SK-N-SH treated with all-trans-retinoic acid at 6 μM for 48 hours (cell line): ENCODE results near the gene NUP93.
"Not testable (repeated sequence)": the region's sequence is repeated elsewhere in the genome, so short reads cannot be mapped to it uniquely, and the experiment has no call there.

Experiments used
- ATAC-seq: fragments of 200-7000 bp; cut with Tn5 transposase; 3 replicates; pipeline ENCODE4 v1.9.1; 2020; ENCODE audit warnings: mild to moderate bottlenecking, moderate library complexity
- ARNTL ChIP-seq: fragments of 450-650 bp; formaldehyde crosslinking; IDR thresholded peaks from 2 replicates; pipeline ENCODE4 v1.5.0; 2020; ENCODE audit warnings: low read depth, mild to moderate bottlenecking, moderate library complexity, borderline replicate concordance
- CSDC2 ChIP-seq: fragments of 250-450 bp; sonication (Bioruptor Pico); IDR thresholded peaks from 2 replicates; pipeline ENCODE4 v1.5.0; 2020; ENCODE audit warnings: mild to moderate bottlenecking, moderate library complexity
- GLIS3 ChIP-seq: fragments of 250-450 bp; sonication (Bioruptor Pico); IDR thresholded peaks from 2 replicates; pipeline ENCODE4 v1.5.0; 2020; ENCODE audit warnings: mild to moderate bottlenecking, moderate library complexity
- ISL1 ChIP-seq: fragments of 250-450 bp; sonication (Bioruptor Pico); IDR thresholded peaks from 2 replicates; pipeline ENCODE4 v2.1.2; 2022; ENCODE audit warnings: mild to moderate bottlenecking, moderate library complexity
- OSR1 ChIP-seq: fragments of 250-450 bp; sonication (Bioruptor Pico); IDR thresholded peaks from 2 replicates; pipeline ENCODE4 v1.8.0; 2022; ENCODE audit warnings: moderate library complexity, mild to moderate bottlenecking, inconsistent platforms
- RARB ChIP-seq: fragments of 250-450 bp; sonication (Bioruptor Pico); IDR thresholded peaks from 2 replicates; pipeline ENCODE4 v1.8.0; 2021; ENCODE audit warnings: mild to moderate bottlenecking, moderate library complexity
- SNAI2 ChIP-seq: fragments of 250-450 bp; sonication (Bioruptor Pico); IDR thresholded peaks from 2 replicates; pipeline ENCODE4 v1.5.0; 2020; ENCODE audit warnings: mild to moderate bottlenecking, moderate library complexity
- TOX ChIP-seq: fragments of 250-450 bp; sonication (Bioruptor Pico); IDR thresholded peaks from 2 replicates; pipeline ENCODE4 v1.8.0; 2021; ENCODE audit warnings: mild to moderate bottlenecking, moderate library complexity, borderline replicate concordance
- ZC3H10 ChIP-seq: fragments of 250-450 bp; sonication (Bioruptor Pico); IDR thresholded peaks from 2 replicates; pipeline ENCODE4 v1.5.1; 2021; ENCODE audit warnings: mild to moderate bottlenecking, moderate library complexity
- ZFP3 ChIP-seq: fragments of 250-450 bp; sonication (Bioruptor Pico); IDR thresholded peaks from 2 replicates; pipeline ENCODE4 v1.5.0; 2020; ENCODE audit warnings: mild to moderate bottlenecking, moderate library complexity
- ZFP30 ChIP-seq: fragments of 450-650 bp; formaldehyde crosslinking; IDR thresholded peaks from 2 replicates; pipeline ENCODE4 v1.5.0; 2022; ENCODE audit warnings: mild to moderate bottlenecking, moderate library complexity
- ZNF565 ChIP-seq: fragments of 450-650 bp; formaldehyde crosslinking; conservative IDR thresholded peaks from 2 replicates; pipeline ENCODE4 v1.5.0; 2020; ENCODE audit warnings: low read depth, mild to moderate bottlenecking, moderate library complexity
- ZNF70 ChIP-seq: fragments of 450-650 bp; formaldehyde crosslinking; IDR thresholded peaks from 2 replicates; pipeline ENCODE4 v1.5.0; 2020; ENCODE audit warnings: mild to moderate bottlenecking, moderate library complexity
- TF ChIP-seq, protein P1 (sequence below): fragments of 250-450 bp; sonication (Bioruptor Pico); IDR thresholded peaks from 2 replicates; pipeline ENCODE4 v1.8.0; 2021; ENCODE audit warnings: low read depth, mild to moderate bottlenecking, moderate library complexity, borderline replicate concordance
- TF ChIP-seq, protein P2 (sequence below): fragments of 250-450 bp; sonication (Bioruptor Pico); IDR thresholded peaks from 2 replicates; pipeline ENCODE4 v1.5.0; 2020; ENCODE audit warnings: mild to moderate bottlenecking, moderate library complexity
- TF ChIP-seq, protein P3 (sequence below): fragments of 250-450 bp; sonication (Bioruptor Pico); IDR thresholded peaks from 2 replicates; pipeline ENCODE4 v1.5.1; 2020; ENCODE audit warnings: low read depth, mild to moderate bottlenecking, moderate library complexity
- TF ChIP-seq, protein P4 (sequence below): fragments of 250-450 bp; sonication (Bioruptor Pico); IDR thresholded peaks from 2 replicates; pipeline ENCODE4 v1.8.0; 2020; ENCODE audit warnings: mild to moderate bottlenecking, moderate library complexity, borderline replicate concordance
- TF ChIP-seq, protein P5 (sequence below): fragments of 250-450 bp; sonication (Bioruptor Pico); IDR thresholded peaks from 2 replicates; pipeline ENCODE4 v1.5.1; 2021; ENCODE audit warnings: mild to moderate bottlenecking, moderate library complexity

The NUP93 gene

DNA sequence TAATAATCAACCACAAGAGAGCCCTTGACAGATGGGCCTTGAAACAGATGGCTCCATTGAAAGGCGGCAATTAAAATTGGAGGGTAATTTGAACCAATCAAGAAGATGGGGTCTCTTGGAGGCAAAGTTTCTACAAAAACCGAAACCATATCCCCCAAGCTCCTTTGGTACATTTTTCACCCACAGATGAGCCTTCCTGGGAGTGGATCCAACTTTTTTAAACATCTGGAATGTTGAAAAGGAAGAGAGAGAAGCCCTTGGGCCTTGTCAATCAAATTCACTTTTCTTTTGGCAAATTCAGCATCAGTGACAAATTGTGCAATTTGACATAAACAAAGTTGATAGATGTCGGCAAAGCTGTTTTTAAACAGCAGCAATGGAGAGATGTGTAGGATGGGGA lies 13.2 kb upstream of the NUP93 start:
- ATAC-seq: no peak
- TF ChIP-seq CSDC2 (CRISPR knock-in tag) (no peak), ZC3H10 (no peak), ZNF565 (no peak), SNAI2 (CRISPR knock-in tag) (no peak), OSR1 (CRISPR knock-in tag) (no peak), ZFP3 (no peak), ARNTL (CRISPR knock-in tag) (no peak), TOX (CRISPR knock-in tag) (no peak), GLIS3 (CRISPR knock-in tag) (no peak), ISL1 (CRISPR knock-in tag) (no peak)
- TF ChIP-seq, protein P1, sequence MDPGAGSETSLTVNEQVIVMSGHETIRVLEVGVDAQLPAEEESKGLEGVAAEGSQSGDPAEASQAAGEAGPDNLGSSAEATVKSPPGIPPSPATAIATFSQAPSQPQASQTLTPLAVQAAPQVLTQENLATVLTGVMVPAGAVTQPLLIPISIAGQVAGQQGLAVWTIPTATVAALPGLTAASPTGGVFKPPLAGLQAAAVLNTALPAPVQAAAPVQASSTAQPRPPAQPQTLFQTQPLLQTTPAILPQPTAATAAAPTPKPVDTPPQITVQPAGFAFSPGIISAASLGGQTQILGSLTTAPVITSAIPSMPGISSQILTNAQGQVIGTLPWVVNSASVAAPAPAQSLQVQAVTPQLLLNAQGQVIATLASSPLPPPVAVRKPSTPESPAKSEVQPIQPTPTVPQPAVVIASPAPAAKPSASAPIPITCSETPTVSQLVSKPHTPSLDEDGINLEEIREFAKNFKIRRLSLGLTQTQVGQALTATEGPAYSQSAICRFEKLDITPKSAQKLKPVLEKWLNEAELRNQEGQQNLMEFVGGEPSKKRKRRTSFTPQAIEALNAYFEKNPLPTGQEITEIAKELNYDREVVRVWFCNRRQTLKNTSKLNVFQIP (CRISPR knock-in tag): no peak
- TF ChIP-seq, protein P2, sequence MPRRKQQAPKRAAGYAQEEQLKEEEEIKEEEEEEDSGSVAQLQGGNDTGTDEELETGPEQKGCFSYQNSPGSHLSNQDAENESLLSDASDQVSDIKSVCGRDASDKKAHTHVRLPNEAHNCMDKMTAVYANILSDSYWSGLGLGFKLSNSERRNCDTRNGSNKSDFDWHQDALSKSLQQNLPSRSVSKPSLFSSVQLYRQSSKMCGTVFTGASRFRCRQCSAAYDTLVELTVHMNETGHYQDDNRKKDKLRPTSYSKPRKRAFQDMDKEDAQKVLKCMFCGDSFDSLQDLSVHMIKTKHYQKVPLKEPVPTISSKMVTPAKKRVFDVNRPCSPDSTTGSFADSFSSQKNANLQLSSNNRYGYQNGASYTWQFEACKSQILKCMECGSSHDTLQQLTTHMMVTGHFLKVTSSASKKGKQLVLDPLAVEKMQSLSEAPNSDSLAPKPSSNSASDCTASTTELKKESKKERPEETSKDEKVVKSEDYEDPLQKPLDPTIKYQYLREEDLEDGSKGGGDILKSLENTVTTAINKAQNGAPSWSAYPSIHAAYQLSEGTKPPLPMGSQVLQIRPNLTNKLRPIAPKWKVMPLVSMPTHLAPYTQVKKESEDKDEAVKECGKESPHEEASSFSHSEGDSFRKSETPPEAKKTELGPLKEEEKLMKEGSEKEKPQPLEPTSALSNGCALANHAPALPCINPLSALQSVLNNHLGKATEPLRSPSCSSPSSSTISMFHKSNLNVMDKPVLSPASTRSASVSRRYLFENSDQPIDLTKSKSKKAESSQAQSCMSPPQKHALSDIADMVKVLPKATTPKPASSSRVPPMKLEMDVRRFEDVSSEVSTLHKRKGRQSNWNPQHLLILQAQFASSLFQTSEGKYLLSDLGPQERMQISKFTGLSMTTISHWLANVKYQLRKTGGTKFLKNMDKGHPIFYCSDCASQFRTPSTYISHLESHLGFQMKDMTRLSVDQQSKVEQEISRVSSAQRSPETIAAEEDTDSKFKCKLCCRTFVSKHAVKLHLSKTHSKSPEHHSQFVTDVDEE (CRISPR knock-in tag): no peak
- TF ChIP-seq, protein P3, sequence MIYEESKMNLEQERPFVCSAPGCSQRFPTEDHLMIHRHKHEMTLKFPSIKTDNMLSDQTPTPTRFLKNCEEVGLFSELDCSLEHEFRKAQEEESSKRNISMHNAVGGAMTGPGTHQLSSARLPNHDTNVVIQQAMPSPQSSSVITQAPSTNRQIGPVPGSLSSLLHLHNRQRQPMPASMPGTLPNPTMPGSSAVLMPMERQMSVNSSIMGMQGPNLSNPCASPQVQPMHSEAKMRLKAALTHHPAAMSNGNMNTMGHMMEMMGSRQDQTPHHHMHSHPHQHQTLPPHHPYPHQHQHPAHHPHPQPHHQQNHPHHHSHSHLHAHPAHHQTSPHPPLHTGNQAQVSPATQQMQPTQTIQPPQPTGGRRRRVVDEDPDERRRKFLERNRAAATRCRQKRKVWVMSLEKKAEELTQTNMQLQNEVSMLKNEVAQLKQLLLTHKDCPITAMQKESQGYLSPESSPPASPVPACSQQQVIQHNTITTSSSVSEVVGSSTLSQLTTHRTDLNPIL (CRISPR knock-in tag): no peak

DNA sequence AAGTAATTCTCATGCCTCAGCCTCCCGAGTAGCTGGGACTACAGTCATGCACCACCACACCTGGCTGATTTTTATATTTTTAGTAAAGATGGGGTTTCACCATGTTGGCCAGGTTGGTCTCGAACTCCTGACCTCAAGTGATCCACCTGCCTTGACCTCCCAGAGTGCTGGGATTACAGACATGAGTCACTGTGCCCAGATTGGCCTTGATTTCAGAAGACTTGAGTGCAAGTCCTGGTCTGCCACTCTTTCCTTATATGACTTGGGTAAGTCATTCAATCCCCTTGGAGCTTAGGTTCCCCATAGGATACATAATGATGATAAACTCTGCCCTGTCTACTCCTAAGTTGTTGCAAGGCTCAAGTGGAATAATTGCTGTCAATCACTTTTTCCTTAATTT lies 12.4 kb upstream of the NUP93 start:
- not testable (repeated sequence) for ATAC-seq

DNA sequence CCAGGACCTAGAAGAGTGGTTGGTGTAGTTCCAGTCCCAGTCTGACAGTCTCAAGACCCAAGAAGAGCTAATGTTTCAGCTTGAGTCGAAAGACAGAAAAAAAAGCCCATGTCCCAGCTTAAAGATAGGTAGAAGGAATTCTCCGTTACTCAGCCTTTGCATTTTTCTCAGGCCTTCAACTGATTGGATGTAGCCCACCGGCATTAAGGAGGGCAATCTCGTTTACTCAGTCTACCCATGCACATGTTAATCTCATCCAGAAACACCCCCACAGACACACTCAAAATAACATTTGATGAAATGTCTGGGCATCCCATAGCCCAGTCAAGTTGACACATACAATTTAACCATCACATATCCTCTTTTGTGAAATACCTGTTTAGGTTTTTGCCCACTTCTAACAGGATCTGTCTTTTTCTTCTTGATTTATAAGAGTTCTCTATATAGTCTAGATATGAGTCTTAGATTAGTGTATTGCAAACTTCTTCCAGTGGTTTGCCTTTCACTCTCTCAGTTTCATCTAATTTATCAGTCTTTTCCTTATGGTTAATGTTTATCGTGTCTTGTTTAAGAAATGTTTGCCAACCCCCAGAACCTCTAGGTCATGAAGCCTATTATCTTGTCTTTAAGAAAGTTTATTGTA lies 7.6 kb upstream of the NUP93 start:
- TF ChIP-seq, protein P2 (CRISPR knock-in tag): no peak
- TF ChIP-seq, protein P4, sequence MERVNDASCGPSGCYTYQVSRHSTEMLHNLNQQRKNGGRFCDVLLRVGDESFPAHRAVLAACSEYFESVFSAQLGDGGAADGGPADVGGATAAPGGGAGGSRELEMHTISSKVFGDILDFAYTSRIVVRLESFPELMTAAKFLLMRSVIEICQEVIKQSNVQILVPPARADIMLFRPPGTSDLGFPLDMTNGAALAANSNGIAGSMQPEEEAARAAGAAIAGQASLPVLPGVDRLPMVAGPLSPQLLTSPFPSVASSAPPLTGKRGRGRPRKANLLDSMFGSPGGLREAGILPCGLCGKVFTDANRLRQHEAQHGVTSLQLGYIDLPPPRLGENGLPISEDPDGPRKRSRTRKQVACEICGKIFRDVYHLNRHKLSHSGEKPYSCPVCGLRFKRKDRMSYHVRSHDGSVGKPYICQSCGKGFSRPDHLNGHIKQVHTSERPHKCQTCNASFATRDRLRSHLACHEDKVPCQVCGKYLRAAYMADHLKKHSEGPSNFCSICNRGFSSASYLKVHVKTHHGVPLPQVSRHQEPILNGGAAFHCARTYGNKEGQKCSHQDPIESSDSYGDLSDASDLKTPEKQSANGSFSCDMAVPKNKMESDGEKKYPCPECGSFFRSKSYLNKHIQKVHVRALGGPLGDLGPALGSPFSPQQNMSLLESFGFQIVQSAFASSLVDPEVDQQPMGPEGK (CRISPR knock-in tag): no peak
- TF ChIP-seq ZFP30 (CRISPR knock-in tag) (no peak), CSDC2 (CRISPR knock-in tag) (no peak), TOX (CRISPR knock-in tag) (no peak), OSR1 (CRISPR knock-in tag) (no peak), ZNF70 (CRISPR knock-in tag) (no peak), RARB (no peak), ISL1 (CRISPR knock-in tag) (no peak)
- TF ChIP-seq, protein P3 (CRISPR knock-in tag): no peak
- TF ChIP-seq, protein P5, sequence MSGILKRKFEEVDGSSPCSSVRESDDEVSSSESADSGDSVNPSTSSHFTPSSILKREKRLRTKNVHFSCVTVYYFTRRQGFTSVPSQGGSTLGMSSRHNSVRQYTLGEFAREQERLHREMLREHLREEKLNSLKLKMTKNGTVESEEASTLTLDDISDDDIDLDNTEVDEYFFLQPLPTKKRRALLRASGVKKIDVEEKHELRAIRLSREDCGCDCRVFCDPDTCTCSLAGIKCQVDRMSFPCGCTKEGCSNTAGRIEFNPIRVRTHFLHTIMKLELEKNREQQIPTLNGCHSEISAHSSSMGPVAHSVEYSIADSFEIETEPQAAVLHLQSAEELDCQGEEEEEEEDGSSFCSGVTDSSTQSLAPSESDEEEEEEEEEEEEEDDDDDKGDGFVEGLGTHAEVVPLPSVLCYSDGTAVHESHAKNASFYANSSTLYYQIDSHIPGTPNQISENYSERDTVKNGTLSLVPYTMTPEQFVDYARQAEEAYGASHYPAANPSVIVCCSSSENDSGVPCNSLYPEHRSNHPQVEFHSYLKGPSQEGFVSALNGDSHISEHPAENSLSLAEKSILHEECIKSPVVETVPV: no peak
- no peak for ATAC-seq
